Kidney epithelial cell (primary cell): ENCODE results near the gene ALG11. TPM values are rescaled to one million over a fixed set of nuclear protein-coding genes. Genes with fewer than 3 reads are reported as not detected.

ENCODE experiments used
- DNase-seq: peaks from one replicate; pipeline ENCODE4 v3.0.0-alpha.2; 2010; ENCODE audit warnings: low read depth
- H3K27me3 ChIP-seq: 2 replicates; pipeline ENCODE4 v1.6.0; 2011; ENCODE audit warnings: low read length; ENCODE audit not compliant: control insufficient read depth, insufficient read depth
- H3K36me3 ChIP-seq: 2 replicates; pipeline ENCODE4 v1.5.1; 2011; ENCODE audit warnings: low read length; ENCODE audit not compliant: control insufficient read depth, insufficient read depth
- H3K4me3 ChIP-seq: 2 replicates; pipeline ENCODE4 v1.5.1; 2011; ENCODE audit warnings: low read depth, mild to moderate bottlenecking, control low read depth, low read length
- CTCF ChIP-seq: IDR thresholded peaks from 2 replicates; pipeline ENCODE4 v1.5.1; 2011; ENCODE audit warnings: mild to moderate bottlenecking, moderate library complexity, low read length, control low read depth, inconsistent platforms; ENCODE audit not compliant: insufficient read depth, poor library complexity, severe bottlenecking
- total RNA-seq: library from RNA; depleted of rRNA; stranded (reverse); fragments of >200 nt; gene quantifications from 2 replicates; pipeline ENCODE4 v1.2.3, GENCODE V29; 2015

Gene ALG11
- 15.5 and 18.1 TPM in 2 replicates for total RNA-seq

DNA sequence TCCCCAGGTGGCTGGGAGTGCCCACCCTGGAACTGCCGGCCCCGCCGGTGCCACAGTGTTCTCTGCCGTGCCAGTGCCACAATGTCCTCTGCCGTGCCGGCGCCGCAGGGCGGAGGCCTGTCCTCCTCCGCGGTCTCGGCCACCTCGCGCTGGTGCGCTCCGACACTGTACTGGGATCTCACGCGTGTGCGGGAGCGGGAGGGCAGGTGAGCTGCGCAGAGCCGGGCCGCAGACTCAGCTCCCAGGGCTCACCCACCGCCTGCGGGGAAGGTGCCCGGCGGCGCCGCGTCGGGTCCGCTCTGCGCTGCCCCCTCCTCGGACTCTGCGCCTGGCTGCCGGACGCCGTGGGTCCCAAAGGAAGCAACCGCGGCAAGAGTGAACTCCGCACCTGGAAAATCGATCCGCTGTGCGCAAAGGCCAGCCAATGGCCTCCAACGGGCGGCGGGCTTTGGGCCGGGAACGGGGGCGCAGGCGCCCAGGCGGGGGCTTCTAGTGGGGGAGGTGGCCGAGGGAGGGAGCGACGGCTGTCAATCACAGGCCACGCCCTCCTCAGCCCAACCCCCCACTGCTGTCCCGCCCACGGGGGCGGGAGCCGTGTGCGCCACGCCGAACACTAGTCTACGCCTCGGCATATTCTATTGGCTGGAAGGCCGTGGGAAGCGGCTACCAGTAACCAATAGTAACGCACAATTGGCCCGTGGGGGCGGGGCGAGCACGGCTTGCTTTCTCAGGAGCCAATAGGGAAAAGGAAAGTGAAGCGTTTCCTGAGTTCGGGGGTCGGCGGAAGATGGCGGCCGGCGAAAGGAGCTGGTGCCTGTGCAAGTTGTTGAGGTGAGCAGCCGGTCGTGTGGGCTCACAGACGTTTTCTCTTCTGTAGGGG, at the start of gene ALG11:
Gene ALG11, plus strand, starts transcription at position 767 of the 880 bp plus-strand sequence. Its CDS starts 21 bp downstream, at position 788.
- peak within 1 kb of the TSS; percentile 73 for H3K4me3 ChIP-seq
- no peaks in the 10 kb centered on the region for H3K27me3 ChIP-seq
- no peak for TF ChIP-seq CTCF
- H3K36me3 ChIP-seq, result no peaks in the 10 kb centered on the region
- DNase-seq, result peak; percentile 90

- no peaks in the 10 kb centered on the region for H3K27me3 ChIP-seq
- H3K4me3 ChIP-seq, result no peak overlapping the region
- DNase-seq, result no peak
- H3K36me3 ChIP-seq, result no peaks in the 10 kb centered on the region
- no peak for TF ChIP-seq CTCF
These were observed 46.0 kb upstream of the ALG11 start for GRCh38 chr13:51966186-51966585.

DNA sequence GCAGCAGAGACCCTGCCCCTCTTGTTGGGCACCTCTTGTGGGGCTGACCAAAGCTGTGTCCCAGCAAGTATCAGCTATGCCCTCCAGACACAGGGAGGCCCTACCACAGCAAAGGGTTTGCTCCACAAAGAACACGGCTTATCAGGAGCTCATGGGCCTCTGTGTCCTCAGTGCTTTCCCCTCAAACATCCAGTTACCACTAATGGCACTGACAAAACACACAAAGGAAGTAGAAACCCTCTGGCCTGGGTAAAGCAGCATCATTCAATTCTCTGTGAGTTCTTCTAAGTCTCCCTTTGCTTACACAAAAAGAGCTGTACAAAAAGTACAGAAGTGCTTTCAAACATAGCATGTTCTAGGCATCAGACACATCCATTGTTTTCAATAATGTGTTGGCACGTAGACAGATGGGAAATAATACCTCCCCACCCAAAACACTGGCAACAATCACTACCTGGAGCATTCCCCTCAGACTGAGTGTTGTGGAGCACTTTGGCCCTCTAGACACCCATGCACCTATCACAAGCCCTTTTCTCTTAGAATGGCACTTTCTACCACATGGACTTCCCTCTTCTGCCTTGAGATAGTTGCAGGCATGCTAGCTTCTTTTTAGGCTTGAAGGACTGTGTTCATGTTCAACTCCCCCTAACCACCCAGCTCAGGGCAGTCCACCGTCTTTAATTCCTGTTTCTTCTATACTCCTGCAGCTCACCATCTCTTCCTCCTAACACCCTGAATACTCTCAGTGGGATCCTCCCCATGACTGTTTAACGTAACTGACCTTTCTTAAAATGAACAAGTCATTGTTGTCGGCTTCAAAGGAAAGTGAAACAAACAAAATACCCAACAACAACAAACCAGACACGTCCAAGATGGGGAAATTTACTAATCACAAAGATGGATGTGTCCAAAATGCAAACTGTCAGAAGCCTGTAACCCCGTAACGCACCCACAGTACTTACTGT, 44.4 kb upstream of the ALG11 start:
- Histone ChIP-seq H3K4me3 (no peak overlapping the region), H3K27me3 (no peaks in the 10 kb centered on the region), H3K36me3 (no peaks in the 10 kb centered on the region)
- DNase-seq, result no peak
- no peak for TF ChIP-seq CTCF

DNA sequence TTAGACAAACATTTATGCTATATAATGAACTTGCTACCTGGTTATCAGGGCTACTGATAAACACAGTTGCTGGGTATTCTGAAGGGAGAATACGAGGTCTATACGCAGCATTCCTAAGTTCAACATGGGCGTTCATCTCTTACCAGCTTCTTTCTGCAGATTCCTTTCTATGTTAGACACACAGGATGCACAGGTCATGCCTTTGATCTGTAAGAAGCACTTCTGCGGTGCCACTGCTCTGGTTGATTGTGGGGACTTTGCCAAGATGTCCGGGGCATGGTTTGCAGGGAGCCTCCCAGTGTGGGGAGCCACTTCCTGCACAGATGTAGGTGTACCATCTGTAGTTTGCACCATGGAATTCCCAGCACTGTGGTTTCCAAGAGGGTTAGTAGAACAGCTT, 41.8 kb upstream of the ALG11 start:
- no peak for TF ChIP-seq CTCF
- Histone ChIP-seq H3K36me3 (no peaks in the 10 kb centered on the region), H3K4me3 (no peak overlapping the region), H3K27me3 (no peaks in the 10 kb centered on the region)
- DNase-seq, result no peak

GRCh38 chr13:51971520-51972426, 40.4 kb upstream of the ALG11 start:
- no peaks in the 10 kb centered on the region for H3K27me3 ChIP-seq
- H3K36me3 ChIP-seq, result no peaks in the 10 kb centered on the region
- H3K4me3 ChIP-seq, result no peak overlapping the region
- no peak for TF ChIP-seq CTCF
- no peak for DNase-seq
